HG03103 (cell line): ENCODE results near the gene TACSTD2.
"Not testable (repeated sequence)": the region's sequence is repeated elsewhere in the genome, so short reads cannot be mapped to it uniquely, and the experiment has no call there.

Source experiments
- ATAC-seq: cut with Tn5 transposase; IDR thresholded peaks from one replicate; pipeline ENCODE4 v1.9.1; 2021; ENCODE audit warnings: low read depth; ENCODE audit not compliant: unreplicated experiment

The TACSTD2 gene

DNA sequence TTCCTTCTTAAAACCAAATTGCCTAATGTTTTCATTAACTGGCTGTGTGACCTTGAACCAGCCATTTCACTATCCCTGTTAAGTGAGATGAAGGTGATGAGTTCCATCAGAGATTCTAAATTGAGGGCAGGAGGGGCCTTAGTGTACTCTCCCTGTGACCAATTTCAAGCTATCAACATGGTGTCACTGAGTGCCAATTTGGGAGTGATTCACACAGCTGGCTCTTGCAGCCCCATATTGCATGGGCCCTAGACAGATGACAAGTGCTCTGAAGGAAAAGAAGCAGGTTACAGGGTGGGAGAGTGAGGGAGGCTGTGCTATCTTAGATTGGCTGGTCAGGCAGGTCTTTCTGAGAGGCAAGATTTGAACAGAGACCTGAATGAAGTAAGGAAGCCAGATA, 13.0 kb upstream of the TACSTD2 start:
- ATAC-seq, result no peak

DNA sequence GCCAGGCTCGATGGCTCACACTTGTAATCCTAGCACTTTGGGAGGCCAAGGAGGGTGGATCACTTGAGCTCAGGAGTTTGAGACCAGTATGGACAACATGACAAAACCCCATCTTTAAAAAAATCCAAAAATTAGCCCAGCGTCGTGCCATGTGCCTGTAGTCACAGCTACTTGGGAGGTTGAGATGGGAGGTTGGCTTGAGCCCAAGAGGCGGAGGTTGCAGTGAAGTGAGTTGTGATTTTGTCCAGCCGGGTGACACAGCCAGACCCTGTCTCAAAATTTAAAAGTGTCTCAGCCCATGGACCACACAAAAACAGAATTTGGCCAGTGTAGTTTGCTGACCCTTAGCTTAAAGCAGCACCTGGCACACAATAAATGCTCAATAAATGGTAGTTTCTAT, 11.3 kb upstream of the TACSTD2 start:
- ATAC-seq, result no peak

DNA sequence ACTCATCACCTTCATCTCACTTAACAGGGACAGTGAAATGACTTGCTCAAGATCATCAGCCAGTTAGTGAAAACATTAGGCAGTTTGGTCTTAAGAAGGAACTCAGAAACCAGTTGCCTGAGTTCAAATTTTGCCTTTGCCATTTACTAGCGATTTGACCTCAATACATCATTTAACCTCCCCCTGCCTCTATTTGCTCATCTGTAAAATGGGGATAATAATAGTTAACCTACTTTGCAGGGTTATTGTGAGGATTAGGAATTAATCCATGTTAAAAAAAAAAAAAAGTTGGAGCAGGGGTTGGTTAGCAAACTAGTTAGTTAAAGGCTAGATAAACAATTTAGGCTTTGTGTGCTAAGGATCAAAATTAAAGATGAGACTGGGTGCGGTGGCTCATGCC, 10.6 kb upstream of the TACSTD2 start:
- ATAC-seq, result no peak

DNA sequence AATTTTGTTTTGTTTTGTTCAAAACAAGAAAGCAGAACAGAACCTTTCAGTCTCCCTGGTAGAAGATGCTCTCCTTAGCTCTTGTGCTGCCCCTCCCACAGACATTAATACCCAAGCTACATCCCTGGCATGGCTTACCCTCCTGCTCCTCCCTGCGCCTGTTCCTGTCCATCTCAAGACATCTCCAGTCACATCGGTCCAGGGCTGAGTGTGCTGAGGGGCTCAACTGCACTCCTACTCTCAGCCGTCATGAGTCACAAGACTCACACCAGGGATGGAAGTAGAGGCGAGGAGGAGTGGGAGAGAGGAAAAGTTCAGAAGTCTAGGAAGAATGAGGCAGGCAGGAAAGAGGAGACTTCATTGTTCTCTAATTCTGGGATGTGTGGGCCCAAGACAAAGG, 9.2 kb upstream of the TACSTD2 start:
- ATAC-seq, result no peak

DNA sequence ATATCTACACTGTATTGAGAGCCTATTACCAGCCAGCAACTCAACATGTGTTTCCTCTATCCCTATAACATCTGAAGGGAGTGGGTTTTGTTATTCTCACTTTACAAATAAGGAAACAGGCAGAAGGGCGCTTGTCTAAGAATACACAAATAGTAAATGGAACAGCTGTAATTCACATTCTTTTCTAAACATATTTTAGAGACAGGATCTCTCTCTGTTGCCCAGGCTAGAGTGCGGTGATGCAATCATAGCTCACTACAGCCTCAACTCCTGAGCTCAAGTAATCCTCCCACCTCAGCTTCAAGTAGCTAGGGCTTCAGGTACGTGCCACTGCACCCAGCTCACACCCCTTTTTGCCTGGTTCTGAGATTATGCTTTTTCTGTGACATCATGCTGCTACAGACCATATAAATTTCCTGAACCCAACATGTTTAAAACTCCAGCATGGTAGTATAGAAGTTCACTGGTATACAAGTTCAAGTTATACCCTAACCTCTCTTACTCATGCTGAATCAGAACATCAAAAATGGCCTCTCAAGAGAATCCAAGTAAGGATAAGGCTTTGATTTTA, 8.6 kb upstream of the TACSTD2 start:
- no peak for ATAC-seq

DNA sequence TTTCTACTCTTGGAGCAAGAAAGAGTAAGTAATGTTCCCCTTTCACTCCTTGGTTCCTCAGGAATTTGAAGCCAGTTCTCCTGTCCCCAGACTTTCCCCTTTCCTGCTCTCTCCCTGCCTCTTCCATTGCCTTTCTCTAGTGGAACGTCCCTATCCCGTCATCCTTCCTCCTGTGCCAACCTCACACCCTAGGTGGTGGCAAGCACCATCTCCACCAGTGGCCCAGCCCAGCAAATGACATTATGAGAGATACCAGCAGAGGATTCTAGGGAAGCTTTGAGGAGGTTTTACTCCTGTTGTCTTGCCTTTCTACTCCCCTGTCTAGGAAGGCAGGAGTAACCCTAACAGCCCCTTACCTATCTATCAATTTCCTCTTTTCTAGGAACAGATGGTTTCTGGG, 8.1 kb upstream of the TACSTD2 start:
- no peak for ATAC-seq

DNA sequence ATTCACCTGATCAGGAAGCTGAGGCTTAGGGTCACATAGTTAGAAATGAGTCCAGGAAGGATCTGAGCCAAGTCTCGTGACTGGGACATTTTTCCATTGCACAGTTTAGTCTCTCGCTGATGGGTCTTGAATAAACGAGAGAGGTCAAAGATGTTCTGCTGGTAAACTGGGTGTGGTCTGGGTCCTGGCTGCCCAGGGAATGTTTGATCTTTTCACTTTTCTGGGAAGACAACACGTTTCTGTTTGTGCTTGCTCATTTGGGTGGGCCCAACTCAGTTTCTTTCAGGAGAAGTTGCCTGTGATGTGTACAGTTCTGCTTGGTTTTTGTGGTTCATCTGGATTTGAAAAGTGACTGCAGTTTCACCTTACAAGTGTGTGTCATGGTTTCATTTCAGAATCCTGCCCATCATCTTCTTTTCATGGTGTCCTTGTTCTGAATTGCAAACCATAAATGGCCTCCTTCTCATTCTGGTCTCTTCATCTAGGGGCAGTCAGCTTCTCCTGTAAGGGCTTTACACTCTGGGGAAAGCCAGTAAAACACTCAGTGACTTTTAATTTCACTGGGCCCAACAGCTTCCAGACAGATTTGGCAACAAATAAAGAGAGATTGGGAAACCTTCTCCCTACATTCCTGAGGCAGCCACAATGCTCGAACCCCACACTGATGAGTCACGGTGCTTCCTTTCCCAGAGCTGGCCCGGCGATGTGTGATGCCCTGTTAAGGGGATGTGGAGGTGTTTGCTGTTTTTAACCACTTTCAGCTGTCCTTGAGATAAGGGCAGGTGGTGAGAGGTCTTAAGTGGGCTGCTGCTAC, 7.2 kb upstream of the TACSTD2 start:
- ATAC-seq, result peak; percentile 76

DNA sequence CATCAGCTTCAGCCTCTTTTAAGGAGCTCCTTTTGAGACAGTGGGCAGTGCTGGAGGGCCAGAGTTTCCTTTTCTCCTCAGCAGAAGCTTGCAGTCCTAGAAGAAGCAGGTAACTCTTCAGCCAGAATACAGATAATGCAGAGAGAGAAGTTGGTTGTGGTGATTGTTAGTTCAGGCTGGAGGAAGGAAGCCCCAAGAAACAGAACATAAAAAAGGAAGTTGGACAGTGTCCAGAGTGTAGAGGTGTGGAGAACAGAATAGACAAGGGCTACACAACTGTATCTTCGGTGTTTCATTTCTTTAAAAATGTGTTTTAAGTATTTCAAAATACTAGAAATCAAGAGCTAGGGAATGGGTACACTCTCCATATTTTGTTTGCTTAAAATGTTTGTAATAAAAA, 6.4 kb upstream of the TACSTD2 start:
- peak; percentile 41 for ATAC-seq

DNA sequence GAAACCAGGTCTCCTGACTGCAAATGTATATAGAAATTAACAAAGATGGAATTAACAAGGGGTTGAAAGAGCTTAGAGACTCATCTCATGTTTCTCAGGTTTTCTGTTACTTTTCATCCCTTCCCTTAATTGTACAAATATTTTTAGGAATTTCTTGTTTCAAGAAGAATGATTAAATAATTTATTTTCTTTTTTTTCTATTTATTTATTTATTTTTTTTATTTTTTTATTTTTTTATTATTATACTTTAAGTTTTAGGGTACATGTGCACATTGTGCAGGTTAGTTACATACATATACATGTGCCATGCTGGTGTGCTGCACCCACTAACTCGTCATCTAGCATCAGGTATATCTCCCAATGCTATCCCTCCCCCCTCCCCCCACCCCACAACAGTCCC, 5.1 kb upstream of the TACSTD2 start:
- not testable (repeated sequence) for ATAC-seq

DNA sequence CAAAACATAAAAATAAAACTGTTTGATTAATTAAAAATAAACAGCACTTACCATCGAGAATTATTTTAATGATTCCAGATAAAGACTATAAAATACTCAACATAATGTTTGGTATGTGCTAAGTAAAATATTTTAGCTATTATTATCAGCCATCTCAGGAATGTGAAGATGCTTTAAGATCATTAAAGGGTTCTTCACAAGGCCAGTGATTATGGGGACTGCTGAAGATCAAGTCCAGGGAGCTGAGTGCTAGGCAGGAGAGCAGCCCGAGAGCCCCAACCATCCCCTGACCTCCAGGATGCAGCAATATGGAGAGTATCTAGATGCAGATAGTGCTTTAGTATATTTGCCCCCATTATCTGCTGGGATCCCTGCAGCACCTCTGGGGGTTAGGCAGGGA, 4.6 kb upstream of the TACSTD2 start:
- no peak for ATAC-seq

DNA sequence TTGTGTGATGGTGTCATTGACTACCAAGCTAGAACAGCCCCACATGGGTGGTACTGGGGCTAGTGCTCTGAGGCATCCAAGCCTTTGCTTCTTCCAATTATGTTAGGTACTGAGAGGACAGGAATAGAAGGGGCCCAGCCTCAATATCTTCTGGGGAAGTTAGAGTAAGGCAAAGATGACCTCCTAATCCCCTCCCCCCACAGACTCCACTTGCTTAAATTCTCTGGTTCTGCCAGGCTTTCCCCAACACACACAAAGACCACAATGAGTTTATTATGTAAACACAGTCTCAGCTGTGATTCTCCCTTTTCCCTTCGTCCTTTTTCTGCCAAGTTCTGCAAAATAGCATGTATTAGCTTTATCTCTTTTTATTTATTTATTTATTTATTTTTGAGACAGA, 3.1 kb upstream of the TACSTD2 start:
- ATAC-seq, result no peak

DNA sequence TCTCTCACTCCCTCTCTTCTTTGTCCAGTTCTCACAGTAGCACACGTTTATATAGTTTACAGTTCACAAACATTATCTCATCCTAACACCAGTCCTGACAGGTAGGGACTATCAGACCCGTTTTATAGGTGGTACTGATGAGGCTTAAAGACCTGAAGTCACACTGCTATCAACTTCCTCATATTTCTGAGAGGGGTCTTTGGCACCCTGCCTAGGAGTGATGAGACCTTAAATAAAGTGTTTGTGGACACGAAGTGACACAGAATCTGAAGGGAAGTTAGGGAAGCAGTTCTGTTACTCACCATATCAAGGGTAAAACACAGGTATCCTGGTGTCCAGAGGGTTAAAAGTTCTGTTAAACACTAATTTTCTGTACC, 590 bp upstream of the TACSTD2 start:
- ATAC-seq, result no peak

DNA sequence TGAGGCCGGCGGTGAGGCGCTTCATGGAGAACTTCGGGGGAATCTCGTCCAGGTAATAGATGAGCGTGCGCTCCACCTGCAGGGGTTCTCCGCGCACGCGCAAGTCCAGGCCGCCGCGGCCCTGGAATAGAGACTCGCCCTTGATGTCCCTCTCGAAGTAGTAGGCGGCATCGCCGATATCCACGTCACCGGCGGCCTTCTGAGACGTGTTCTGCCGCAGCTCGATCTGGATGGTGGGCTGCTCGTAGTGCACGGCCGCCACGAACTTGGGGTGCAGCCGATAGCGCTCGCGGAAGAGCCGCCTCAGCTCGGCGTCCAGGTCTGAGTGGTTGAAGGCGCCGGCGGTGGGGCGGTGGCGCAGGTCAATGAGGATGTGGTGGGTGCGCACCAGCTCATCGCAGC, 726 bp downstream of the TACSTD2 start:
- ATAC-seq, result no peak

DNA sequence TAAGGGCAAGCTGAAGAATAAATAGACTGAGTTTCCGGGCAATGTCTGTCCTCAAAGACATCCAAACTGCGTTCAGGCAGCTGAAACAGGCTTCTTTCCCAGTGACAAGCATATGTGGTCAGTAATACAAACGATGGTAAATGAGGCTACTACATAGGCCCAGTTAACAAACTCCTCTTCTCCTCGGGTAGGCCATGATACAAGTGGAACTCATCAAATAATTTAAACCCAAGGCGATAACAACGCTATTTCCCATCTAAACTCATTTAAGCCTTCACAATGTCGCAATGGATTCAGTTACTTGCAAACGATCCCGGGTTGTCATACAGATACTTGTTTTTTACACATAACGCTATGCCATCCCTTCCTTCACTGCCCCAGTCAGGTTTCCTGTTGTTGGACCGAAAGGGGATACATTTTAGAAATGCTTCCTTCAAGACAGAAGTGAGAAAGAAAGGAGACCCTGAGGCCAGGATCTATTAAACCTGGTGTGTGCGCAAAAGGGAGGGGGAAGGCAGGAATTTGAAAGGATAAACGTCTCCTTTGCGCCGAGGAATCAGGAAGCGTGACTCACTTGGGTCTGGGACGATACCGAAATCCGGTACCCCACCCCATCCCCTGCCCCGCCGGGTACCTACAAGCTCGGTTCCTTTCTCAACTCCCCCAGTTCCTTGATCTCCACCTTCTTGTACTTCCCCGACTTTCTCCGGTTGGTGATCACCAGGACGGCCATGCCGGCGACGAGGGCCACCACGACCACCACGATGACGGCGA, 1.3 kb downstream of the TACSTD2 start:
- no peak for ATAC-seq

DNA sequence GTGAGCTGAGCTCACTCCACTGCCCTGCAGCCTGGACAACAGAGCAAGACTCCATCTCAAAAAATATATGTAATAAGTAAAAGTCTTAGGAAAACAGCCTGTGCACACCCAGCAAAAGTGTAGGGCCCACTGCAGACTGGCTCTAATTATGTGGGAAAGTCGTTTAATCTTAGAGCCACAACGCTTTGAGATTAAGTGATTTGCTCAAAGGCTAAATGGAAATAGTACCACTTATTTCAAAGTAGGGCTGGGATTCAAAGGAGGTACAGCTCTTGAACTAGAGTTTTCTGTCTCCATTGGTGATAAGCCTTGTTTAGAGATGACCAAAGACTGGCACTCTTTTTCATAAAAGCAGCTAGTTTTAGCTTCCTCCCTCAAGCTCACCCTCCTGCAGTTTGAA, 2.2 kb downstream of the TACSTD2 start:
- ATAC-seq, result no peak

DNA sequence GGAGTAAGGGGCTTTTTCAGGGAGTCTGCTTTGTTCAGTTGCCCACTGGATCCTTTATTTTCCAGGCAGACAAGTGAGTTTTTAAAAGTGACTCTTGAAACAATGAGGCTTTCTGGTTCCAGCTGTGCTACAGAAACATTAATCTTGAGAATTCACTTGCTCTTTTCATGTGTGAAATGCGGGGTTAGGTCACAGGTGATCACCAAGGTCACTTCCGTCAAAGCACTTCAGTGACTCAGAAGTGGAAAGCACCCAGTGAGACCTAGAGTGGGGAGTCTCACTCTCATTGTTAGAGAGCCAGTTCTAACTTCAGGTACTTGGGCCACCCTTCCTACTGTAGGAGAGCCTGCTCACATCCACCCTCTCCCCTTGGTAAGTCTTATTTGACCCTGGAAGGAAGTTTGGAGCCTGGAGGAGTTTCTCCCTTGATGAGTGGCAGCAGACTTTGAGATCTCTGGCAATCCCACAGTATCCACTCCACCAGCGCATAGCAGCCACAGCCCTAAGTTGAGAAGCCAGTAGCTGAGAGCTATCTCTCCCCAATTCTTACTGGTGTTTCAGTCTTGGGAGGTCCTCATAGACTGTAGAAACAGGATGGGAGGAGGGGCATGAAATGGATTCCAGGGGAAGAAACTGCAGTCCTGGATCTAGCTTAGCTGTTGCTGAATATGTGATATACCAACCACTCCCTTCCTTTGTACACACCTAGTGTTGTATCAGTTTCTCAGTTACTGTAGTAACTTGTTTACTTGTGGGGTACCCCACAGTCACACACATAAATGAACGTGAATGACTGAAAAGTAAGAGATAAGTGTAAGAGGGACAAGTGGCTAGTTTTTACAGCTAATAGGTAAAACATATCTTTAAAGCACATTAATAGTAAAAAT, 3.1 kb downstream of the TACSTD2 start:
- ATAC-seq, result peak; percentile 92

DNA sequence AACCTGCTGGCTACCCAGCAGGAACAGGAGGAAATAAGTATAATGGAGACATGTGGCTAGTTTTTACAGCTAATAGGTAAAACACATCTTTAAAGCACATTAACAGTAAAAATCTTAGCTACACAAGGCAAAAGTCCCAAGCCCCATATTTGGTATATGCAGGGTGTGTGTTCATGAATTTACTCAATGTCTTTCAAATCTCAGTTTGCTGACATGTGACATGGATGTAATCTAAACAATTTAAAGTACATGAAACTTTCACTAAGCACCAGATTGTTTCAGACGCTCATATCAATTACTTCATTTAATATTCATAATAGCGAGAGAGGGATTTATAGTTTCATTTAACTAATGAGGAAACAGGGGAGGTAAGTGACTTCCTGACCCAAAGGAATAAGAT, 3.9 kb downstream of the TACSTD2 start:
- no peak for ATAC-seq

DNA sequence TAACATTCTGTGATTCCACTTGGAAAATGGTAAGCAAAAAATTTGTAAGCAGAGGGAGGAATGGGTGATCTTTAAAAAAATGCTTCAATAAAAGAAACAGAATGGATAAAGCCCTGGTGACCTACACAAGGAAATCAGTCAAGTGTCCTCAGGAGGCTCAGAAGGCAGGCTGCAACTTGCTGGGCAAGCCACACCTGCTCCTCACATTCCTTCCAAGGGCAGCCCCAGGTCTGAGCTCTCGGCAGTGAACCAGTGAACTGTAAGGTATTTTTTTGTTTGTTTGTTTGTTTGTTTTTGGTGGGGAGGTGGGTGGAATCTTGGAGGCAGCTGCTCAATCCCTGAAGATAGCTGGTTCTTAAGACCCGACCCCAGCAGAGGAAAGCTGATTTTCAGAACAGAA, 4.4 kb downstream of the TACSTD2 start:
- ATAC-seq, result no peak

DNA sequence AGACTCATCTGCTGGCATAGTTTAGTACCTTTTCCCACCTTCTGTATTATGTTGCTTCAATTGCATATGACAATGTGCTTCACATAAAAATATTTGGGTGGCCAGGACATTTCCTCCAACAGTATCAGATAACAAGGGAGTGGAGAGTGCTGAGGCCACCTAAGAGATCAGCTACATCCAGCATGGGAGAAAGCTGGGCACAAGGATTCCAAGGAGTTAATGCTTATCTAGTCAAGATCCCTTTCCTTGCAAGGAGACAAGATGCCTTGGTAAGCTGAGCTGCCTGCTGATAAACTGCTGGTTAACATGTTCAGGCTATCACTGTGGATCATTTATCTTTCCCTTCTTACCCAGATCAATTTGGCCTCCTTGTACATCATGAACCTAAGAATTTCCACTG, 5.4 kb downstream of the TACSTD2 start:
- no peak for ATAC-seq

DNA sequence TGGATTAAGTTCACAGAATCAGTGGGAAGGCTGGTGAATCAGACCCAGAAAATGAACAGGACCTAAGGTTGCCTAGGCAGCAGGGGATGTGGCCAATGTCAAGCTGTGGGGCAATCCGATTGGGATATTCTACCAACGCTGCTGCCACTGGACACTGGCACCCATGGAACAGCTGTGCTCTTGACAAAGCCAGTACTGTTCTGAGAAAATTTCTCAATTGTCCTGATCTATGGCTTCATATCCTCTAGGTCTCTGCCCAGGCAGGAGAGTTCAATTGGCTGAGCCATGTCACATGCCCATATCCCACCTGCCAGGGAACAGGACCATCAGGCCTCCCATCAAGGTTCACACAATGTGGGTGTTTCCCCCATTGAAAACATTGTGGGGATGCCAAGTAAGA, 6.2 kb downstream of the TACSTD2 start:
- ATAC-seq, result no peak

DNA sequence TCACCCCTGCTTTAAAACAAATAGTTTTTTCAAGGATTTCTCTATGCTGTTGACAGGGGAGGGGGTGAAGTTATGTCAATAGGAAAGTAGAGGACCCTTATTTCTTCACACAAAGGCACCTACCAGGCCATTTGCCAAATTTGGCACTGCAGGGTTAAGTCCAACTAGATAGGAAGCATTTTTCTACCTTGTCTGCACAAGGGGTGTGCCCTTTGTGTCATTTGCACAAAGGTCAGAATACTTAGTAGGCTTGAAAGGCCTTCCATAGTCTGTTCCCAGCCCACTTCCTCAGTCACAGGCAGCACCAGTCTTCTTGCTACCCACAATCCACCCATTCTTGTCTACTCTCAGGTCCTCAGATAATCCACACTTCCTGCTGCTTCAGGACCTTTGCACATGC, 7.0 kb downstream of the TACSTD2 start:
- ATAC-seq, result no peak
